Stomach (tissue), 4 donors: ENCODE measurements around the gene ALG3.

Experiments used
- EP300 ChIP-seq: sonication (generic); formaldehyde crosslinking; IDR thresholded peaks from one replicate; pipeline ENCODE4 v1.6.1; 2017; ENCODE audit warnings: antibody characterized with exemption
- POLR2A ChIP-seq, 4 donors: fragments of 450-650 bp; IDR thresholded peaks; one replicate each; pipeline ENCODE4 v1.6.1; 2016; ENCODE audit warnings: antibody characterized with exemption in 4 of 4, control low read depth in 2 of 4, mild to moderate bottlenecking in 1 of 4, moderate library complexity in 1 of 4
- TF ChIP-seq, protein P1 (sequence below), 7 experiments: fragments of 450-650 bp in 4 of 7; fragments of 200-600 bp in 3 of 7; sonication (generic) in 3 of 7; IDR thresholded peaks; one replicate each; pipeline ENCODE4 v1.5.1; 2016 to 2019; ENCODE audit warnings: antibody characterized with exemption in 7 of 7, control low read depth in 2 of 7, mild to moderate bottlenecking in 1 of 7

DNA sequence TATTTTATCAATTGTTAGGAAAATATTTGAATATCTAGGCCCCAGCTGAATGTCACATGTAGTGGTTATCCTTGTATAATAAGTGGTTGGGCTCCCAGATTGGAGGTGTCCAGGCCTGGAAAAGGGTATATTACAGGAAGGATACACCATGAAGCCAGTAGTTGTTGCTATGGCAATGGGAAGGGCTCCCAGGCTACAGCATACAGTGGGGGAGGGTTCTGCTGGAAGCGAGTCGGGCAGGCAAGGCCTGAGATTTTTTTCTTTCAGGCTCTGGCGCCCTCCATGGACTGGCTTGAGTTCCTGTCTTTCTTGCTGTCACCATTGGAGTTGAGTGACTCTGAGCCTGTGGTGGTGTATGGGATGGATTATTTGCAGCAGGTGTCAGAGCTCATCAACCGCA, 35.9 kb upstream of the ALG3 start:
- no peak for TF ChIP-seq POLR2A (IDR thresholded peaks at IDR 0.05)
- TF ChIP-seq, protein P1, sequence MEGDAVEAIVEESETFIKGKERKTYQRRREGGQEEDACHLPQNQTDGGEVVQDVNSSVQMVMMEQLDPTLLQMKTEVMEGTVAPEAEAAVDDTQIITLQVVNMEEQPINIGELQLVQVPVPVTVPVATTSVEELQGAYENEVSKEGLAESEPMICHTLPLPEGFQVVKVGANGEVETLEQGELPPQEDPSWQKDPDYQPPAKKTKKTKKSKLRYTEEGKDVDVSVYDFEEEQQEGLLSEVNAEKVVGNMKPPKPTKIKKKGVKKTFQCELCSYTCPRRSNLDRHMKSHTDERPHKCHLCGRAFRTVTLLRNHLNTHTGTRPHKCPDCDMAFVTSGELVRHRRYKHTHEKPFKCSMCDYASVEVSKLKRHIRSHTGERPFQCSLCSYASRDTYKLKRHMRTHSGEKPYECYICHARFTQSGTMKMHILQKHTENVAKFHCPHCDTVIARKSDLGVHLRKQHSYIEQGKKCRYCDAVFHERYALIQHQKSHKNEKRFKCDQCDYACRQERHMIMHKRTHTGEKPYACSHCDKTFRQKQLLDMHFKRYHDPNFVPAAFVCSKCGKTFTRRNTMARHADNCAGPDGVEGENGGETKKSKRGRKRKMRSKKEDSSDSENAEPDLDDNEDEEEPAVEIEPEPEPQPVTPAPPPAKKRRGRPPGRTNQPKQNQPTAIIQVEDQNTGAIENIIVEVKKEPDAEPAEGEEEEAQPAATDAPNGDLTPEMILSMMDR (IDR thresholded peaks at IDR 0.05) = peak in 1 of 7 experiments; percentile 23
- TF ChIP-seq EP300 = no peak
